ENCODE data around the gene SIAH3.

- no peak for TF ChIP-seq CTCF (IDR thresholded peaks at IDR 0.05; ENCODE audit: low read length)
- no peak for TF ChIP-seq EZH2 (IDR thresholded peaks at IDR 0.05; ENCODE audit: borderline replicate concordance, low read length)
Observed at GRCh38 chr13:45763419-45763818, 88.1 kb downstream of the SIAH3 start.
